NCI-H82 (cell line): ENCODE results near the gene USP17L29.
"Not testable (repeated sequence)": the region's sequence is repeated elsewhere in the genome, so short reads cannot be mapped to it uniquely, and the experiment has no call there.

Experiments
- DNase-seq: peaks from one replicate; lab custom pipeline; 2025; lab: John Stamatoyannopoulos, UW

USP17L29 gene

DNA sequence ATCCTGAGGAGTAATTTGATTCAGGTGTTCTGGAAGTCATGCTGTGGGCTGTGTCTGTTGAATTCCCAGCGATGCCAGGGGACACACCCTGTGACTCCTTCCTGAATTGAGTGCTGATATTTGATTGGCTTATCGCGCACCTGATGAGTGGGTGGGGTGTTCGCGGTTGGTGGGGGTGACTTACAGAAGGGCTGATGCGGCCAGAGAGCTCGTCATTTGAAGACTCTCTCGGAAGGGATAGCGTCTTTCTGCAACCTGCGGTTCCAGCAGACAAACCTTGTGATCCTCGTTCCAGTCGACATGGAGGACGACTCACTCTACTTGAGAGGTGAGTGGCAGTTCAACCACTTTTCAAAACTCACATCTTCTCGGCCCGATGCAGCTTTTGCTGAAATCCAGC, at the start of gene USP17L29:
Gene USP17L29, plus strand, starts transcription at position 301 of the 400 bp plus-strand sequence. Its CDS starts 0 bp downstream, at position 301.
- not testable (repeated sequence) for DNase-seq

GRCh38 chr4:9324191-9324590, 29.2 kb upstream of the USP17L29 start:
- DNase-seq = not testable (repeated sequence)

DNA sequence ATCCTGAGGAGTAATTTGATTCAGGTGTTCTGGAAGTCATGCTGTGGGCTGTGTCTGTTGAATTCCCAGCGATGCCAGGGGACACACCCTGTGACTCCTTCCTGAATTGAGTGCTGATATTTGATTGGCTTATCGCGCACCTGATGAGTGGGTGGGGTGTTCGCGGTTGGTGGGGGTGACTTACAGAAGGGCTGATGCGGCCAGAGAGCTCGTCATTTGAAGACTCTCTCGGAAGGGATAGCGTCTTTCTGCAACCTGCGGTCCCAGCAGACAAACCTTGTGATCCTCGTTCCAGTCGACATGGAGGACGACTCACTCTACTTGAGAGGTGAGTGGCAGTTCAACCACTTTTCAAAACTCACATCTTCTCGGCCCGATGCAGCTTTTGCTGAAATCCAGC, 28.6 kb upstream of the USP17L29 start, which contains the start of gene USP17L24:
Gene USP17L24, plus strand, starts transcription at position 301 of the 400 bp plus-strand sequence. Its CDS starts 0 bp downstream, at position 301.
- DNase-seq = not testable (repeated sequence)

- not testable (repeated sequence) for DNase-seq
Observed at GRCh38 chr4:9329611-9330010, 23.8 kb upstream of the USP17L29 start, which contains the start of gene USP17L25. Gene USP17L25, plus strand, starts transcription at chr4:9329911. Its CDS starts 0 bp downstream, at chr4:9329911.

DNA sequence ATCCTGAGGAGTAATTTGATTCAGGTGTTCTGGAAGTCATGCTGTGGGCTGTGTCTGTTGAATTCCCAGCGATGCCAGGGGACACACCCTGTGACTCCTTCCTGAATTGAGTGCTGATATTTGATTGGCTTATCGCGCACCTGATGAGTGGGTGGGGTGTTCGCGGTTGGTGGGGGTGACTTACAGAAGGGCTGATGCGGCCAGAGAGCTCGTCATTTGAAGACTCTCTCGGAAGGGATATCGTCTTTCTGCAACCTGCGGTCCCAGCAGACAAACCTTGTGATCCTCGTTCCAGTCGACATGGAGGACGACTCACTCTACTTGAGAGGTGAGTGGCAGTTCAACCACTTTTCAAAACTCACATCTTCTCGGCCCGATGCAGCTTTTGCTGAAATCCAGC, 19.1 kb upstream of the USP17L29 start, which contains the start of gene USP17L26:
Gene USP17L26, plus strand, starts transcription at position 301 of the 400 bp plus-strand sequence. Its CDS starts 0 bp downstream, at position 301.
- DNase-seq = not testable (repeated sequence)

DNA sequence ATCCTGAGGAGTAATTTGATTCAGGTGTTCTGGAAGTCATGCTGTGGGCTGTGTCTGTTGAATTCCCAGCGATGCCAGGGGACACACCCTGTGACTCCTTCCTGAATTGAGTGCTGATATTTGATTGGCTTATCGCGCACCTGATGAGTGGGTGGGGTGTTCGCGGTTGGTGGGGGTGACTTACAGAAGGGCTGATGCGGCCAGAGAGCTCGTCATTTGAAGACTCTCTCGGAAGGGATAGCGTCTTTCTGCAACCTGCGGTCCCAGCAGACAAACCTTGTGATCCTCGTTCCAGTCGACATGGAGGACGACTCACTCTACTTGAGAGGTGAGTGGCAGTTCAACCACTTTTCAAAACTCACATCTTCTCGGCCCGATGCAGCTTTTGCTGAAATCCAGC, 14.3 kb upstream of the USP17L29 start, which contains the start of gene USP17L5:
Gene USP17L5, plus strand, starts transcription at position 301 of the 400 bp plus-strand sequence. Its CDS starts 0 bp downstream, at position 301.
- DNase-seq = not testable (repeated sequence)

GRCh38 chr4:9343848-9344247, 9.6 kb upstream of the USP17L29 start, which contains the start of gene USP17L27:
Gene USP17L27, plus strand, starts transcription at chr4:9344148. Its CDS starts 0 bp downstream, at chr4:9344148.
- DNase-seq = not testable (repeated sequence)

- DNase-seq = not testable (repeated sequence)
Observed at GRCh38 chr4:9348593-9348992, 4.8 kb upstream of the USP17L29 start, which contains the start of gene USP17L28. Gene USP17L28, plus strand, starts transcription at chr4:9348893. Its CDS starts 0 bp downstream, at chr4:9348893.

DNA sequence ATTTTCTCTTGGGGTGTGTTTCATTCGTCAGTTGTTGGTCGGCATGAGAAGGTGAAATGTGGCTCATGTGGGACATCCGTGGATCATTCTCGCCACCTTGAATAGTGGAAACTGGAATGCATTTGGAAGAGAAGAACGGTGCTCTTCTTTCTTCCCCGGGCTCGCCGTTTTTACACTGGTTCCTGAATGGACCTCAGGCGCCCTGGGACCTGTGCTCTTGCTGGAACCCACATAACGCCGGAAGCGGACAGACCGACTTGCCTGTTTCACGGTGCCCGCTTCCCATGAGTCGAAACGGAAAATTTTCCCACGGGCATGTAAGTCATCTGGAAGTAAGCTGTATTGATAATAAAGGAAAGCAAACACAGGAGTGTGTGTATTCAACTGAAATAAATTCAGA, 2.6 kb upstream of the USP17L29 start:
- DNase-seq = not testable (repeated sequence)

DNA sequence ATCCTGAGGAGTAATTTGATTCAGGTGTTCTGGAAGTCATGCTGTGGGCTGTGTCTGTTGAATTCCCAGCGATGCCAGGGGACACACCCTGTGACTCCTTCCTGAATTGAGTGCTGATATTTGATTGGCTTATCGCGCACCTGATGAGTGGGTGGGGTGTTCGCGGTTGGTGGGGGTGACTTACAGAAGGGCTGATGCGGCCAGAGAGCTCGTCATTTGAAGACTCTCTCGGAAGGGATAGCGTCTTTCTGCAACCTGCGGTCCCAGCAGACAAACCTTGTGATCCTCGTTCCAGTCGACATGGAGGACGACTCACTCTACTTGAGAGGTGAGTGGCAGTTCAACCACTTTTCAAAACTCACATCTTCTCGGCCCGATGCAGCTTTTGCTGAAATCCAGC, 9.4 kb downstream of the USP17L29 start, which contains the start of gene USP17L30:
Gene USP17L30, plus strand, starts transcription at position 301 of the 400 bp plus-strand sequence. Its CDS starts 0 bp downstream, at position 301.
- not testable (repeated sequence) for DNase-seq

DNA sequence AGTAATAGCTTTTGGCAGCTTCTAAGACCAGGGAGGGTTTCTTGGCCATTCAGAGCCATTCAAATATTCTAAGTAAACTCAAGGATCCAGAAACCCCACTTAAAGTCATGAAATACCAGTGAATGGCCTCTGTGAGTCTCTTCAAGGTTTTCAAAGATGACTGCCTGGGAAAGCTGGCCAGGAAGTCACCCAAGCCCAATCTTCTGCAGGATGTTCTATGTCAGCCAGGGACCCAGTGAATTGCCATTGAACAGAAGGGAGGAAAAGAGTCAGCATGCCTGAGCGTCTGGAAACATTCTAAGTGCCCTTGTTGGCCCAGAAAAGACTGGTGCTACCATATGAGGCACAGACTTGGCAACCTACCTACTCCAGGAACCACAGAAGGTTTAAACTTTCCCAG, 26.4 kb downstream of the USP17L29 start:
- DNase-seq = not testable (repeated sequence)

DNA sequence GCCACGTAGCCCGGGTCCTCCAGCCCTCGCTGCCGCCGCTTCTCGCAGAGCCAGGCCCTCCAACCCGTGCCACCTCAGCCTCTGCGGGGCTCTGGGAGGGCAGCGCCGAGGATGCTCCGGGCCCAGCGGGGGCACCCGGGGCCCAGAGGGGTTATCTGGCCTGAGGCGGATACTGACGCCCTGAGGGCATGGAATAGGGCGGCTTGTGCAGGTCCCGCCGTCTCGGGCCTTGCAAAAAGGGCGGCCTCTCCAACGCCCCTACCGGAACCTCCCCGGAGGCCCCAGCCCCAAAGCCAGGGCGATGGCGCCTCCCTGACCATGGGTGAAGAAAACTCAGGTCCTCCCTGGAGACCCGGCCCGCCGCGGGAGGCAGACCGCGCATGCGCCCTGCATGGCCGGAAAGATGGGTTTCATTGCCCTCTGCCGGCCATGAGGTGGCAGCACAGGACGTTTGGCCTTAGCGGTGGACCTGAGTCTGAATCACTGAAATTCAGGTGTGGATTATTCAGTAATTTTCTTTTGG, 27.6 kb downstream of the USP17L29 start:
- DNase-seq = not testable (repeated sequence)

GRCh38 chr4:9384126-9384525, 30.7 kb downstream of the USP17L29 start:
- no peak for DNase-seq

GRCh38 chr4:9389001-9389400, 35.6 kb downstream of the USP17L29 start:
- not testable (repeated sequence) for DNase-seq
